Measurements from ENCODE around the gene GHR.

GHR gene

DNA sequence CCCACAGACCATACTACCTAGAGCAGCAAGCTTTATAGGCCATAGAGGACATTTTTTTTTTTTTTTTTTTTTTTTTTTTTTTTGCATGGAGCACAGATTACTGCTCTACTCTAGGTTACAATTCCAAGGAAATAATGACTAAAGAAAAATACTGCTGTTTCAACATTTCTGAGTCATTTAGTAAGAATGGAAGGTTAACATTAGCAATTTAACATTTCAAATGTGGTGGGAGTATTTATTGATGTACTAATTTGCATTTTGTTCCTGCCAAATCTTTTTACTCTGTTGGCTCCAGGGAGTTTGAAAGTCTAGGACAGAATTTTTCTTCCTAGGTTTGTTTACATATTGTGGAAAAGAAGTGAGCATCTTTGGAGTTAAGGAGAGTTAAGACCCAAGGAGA is 191.3 kb downstream of the GHR start:
- H3K27ac ChIP-seq = no peak overlapping the region
- TF ChIP-seq, protein P1, sequence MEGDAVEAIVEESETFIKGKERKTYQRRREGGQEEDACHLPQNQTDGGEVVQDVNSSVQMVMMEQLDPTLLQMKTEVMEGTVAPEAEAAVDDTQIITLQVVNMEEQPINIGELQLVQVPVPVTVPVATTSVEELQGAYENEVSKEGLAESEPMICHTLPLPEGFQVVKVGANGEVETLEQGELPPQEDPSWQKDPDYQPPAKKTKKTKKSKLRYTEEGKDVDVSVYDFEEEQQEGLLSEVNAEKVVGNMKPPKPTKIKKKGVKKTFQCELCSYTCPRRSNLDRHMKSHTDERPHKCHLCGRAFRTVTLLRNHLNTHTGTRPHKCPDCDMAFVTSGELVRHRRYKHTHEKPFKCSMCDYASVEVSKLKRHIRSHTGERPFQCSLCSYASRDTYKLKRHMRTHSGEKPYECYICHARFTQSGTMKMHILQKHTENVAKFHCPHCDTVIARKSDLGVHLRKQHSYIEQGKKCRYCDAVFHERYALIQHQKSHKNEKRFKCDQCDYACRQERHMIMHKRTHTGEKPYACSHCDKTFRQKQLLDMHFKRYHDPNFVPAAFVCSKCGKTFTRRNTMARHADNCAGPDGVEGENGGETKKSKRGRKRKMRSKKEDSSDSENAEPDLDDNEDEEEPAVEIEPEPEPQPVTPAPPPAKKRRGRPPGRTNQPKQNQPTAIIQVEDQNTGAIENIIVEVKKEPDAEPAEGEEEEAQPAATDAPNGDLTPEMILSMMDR (IDR thresholded peaks at IDR 0.05) = no peak

DNA sequence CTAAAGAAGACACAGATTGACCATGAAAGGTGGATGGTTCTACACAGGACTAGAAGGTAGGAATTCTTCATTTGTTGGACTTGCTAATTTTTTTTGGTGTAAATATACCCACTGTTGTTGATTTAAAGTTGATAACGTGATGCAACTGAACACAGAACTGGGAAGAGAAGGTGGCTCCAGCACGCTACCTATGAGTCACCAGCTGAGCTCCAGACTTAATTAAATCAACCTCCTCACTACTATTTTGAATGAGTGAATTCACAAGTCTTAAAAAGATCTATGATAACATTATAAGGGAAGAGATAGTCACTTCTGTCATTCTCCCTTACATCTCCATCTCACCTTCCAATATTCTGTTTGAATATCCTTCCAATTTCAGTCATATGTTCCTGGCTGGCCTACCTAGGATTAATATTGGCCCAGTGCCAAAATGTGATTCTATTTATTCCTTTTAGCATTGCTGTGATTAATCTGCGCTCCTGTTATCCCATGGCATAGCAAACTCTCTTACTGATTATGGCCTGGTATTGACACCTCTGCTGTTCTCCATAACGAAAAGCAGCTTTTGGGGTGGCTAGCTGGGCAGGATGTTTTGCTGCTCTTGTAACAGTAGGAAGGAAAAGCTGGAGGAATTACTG is 197.5 kb downstream of the GHR start:
- TF ChIP-seq, protein P1 (IDR thresholded peaks at IDR 0.05) = no peak
- TF ChIP-seq ZFX (IDR thresholded peaks at IDR 0.05; ENCODE audit: borderline replicate concordance) = no peak
- H3K27ac ChIP-seq = no peak overlapping the region

DNA sequence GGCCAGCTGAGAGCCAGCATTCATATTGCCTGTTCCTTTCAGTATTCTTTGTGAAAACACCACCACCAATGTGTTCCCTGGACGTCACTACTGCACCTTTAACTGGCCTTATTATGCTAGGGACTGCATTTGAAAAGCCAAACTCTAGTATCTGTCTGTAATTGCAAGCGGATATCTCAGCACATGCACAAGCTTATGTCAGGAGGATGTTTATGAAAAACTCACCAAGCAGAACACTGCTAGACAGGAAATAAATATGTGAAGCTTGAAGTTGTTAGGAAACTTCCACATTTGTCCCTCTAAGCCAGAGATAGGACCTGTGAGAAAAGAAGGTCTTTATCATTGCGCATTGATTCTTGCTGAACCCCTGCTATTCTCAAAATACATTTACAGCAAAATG is 198.0 kb downstream of the GHR start:
- H3K27ac ChIP-seq = no peak overlapping the region

DNA sequence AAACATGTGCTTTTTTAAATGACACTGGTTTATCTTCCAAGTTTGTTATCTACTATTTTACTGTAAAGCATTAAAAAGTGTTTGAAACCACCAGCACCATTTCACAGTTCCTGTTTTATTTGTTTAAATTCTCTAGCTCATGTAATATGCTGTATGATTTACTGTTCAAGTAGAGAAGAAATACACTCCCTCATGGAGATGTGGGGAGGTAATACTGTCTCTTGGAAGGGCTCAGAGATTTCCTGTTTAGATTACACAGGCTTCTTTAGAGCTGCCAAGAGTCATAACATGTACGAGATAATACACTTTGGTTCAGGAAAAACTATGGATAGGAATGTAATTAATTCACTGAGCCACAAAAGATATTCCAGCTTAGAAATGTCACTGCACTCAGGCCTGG is 198.4 kb downstream of the GHR start:
- H3K27ac ChIP-seq = no peak overlapping the region
- TF ChIP-seq ZFX (IDR thresholded peaks at IDR 0.05; ENCODE audit: borderline replicate concordance) = no peak
- TF ChIP-seq, protein P1 (IDR thresholded peaks at IDR 0.05) = no peak

More for the DNA sequence above, 198.0 kb downstream of the GHR start:
- TF ChIP-seq ZFX (IDR thresholded peaks at IDR 0.05; ENCODE audit: borderline replicate concordance) = no peak
- TF ChIP-seq, protein P1 (IDR thresholded peaks at IDR 0.05) = no peak

DNA sequence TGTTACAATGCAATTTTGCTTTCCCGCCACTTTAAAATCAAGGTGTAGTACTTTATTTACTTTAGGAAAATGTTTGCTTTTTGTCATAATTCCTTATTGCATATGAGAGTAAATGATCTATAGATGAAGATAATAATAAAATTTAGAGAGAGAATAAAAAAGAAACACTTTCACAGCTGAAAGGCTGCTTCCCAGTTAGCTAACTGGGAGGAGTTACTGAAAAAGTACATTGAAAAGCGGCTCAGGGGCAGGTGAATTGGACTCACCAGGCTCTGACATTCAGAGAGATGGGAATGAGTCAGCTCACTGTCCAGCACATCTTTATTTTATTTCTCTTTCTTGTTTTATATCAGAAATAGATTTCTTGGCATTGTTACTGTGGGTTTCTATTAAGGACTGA is 201.7 kb downstream of the GHR start:
- TF ChIP-seq, protein P1 (IDR thresholded peaks at IDR 0.05) = no peak
- TF ChIP-seq ZFX (IDR thresholded peaks at IDR 0.05; ENCODE audit: borderline replicate concordance) = no peak
- no peak overlapping the region for H3K27ac ChIP-seq

DNA sequence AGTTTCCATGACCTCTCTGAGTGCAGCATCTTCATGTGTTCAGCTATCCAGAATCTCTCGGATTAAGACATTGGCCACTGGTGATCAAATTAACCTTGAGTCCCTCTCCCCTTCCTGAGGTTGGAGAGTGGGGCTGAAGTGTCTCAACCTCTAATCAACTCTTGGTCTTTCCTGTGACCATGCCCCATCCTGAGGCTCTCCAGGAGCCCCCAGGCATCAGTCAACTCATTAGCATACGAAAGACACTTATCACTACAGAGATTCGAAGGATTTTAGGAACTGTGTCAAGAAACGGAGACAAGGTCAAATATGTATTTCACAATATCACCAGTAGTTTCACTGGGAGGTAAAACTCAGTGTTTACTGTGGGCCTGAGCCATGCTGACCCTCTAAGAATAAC is 203.2 kb downstream of the GHR start:
- TF ChIP-seq, protein P1 (IDR thresholded peaks at IDR 0.05) = no peak
- no peak for TF ChIP-seq ZFX (IDR thresholded peaks at IDR 0.05; ENCODE audit: borderline replicate concordance)

DNA sequence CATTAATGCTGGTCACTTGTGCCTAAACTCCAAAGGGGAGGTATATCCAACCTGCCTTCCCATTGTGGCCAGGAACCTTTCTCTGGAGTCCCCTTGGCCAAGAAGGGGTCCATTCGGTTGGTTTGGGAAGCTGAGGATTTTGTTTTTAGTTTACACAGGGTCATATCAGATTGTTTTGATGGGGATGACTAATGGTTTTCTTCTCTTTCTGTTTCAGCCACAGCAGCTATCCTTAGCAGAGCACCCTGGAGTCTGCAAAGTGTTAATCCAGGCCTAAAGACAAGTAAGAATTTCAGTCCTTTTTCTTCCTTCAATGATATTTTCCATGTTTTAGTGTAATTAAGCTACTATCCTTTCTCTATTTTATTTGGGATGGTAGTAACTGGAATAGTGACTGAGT is 205.6 kb downstream of the GHR start:
- no peak for TF ChIP-seq ZFX (IDR thresholded peaks at IDR 0.05; ENCODE audit: borderline replicate concordance)
- TF ChIP-seq, protein P1 (IDR thresholded peaks at IDR 0.05) = no peak
- H3K27ac ChIP-seq = no peak overlapping the region

More for the DNA sequence above, 203.2 kb downstream of the GHR start:
- no peak overlapping the region for H3K27ac ChIP-seq
